ENCODE data around the gene TRAPPC1.

GRCh38 chr17:7885367-7886226, 46.1 kb downstream of the TRAPPC1 start:
- TF ChIP-seq POLR2AphosphoS5 (IDR thresholded peaks at IDR 0.05) (peak; percentile 7 to 67 (median 54)), CTCF (IDR thresholded peaks at IDR 0.05 in 8 of 11, conservative IDR thresholded peaks at IDR 0.05 in 3 of 11) (peak in 1 of 11 experiments; percentile 12), POLR2A (IDR thresholded peaks at IDR 0.05) (no peak)

Measured in spleen (tissue), 7 donors.